Effector memory CD4-positive, alpha-beta T cell (primary cell): Measurements from ENCODE around the gene ADAMTSL4.

ENCODE experiments used
- DNase-seq, 3 donors: peaks; one replicate each; pipeline ENCODE4 v3.0.0-alpha.2; 2020
- H3K27ac ChIP-seq: 2 replicates; pipeline ENCODE4 v1.7.0; 2013; ENCODE audit warnings: mild to moderate bottlenecking, low read length, moderate library complexity; ENCODE audit not compliant: insufficient read depth, poor library complexity, severe bottlenecking
- H3K27me3 ChIP-seq: replicated peaks from 2 replicates; pipeline ENCODE4 v1.7.0; 2013; ENCODE audit warnings: mild to moderate bottlenecking, low read length; ENCODE audit not compliant: insufficient read depth, control insufficient read depth, poor library complexity, severe bottlenecking
- H3K36me3 ChIP-seq: 2 replicates; pipeline ENCODE4 v1.7.0; 2013; ENCODE audit warnings: mild to moderate bottlenecking, low read length, moderate library complexity; ENCODE audit not compliant: control insufficient read depth, insufficient read depth
- H3K4me1 ChIP-seq: 2 replicates; pipeline ENCODE4 v1.7.0; 2013; ENCODE audit warnings: low read length, mild to moderate bottlenecking; ENCODE audit not compliant: control insufficient read depth, insufficient read depth, poor library complexity, severe bottlenecking
- H3K4me3 ChIP-seq: 2 replicates; pipeline ENCODE4 v1.7.0; 2013; ENCODE audit warnings: low read length, low read depth, mild to moderate bottlenecking; ENCODE audit not compliant: insufficient read depth, poor library complexity, severe bottlenecking
- H3K9me3 ChIP-seq: 2 replicates; pipeline ENCODE4 v1.7.0; 2013; ENCODE audit warnings: mild to moderate bottlenecking, low read length, moderate library complexity; ENCODE audit not compliant: control insufficient read depth

Gene ADAMTSL4

DNA sequence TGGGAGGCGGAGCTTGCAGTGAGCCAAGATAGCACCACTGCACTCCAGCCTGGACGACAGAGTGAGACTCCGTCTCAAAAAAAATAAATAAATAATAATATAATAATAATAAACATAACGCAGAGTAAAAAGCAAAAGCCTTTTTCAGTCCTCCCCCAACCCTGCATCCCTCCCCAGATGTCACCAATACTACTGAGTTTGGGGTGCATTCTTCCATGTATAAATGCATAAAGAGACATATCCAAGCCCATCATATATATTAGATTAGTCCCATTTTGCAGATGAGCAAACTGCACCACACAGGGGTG lies 930 bp upstream of the ADAMTSL4 start:
- Histone ChIP-seq H3K9me3 (no peaks in the 10 kb centered on the region), H3K27me3 (peaks cover 10% of the 10 kb centered on the region), H3K4me3 (peak overlapping the region; percentile 51), H3K4me1 (peaks cover 5% of the 10 kb centered on the region), H3K27ac (no peak overlapping the region), H3K36me3 (no peaks in the 10 kb centered on the region)
- DNase-seq = no peak

DNA sequence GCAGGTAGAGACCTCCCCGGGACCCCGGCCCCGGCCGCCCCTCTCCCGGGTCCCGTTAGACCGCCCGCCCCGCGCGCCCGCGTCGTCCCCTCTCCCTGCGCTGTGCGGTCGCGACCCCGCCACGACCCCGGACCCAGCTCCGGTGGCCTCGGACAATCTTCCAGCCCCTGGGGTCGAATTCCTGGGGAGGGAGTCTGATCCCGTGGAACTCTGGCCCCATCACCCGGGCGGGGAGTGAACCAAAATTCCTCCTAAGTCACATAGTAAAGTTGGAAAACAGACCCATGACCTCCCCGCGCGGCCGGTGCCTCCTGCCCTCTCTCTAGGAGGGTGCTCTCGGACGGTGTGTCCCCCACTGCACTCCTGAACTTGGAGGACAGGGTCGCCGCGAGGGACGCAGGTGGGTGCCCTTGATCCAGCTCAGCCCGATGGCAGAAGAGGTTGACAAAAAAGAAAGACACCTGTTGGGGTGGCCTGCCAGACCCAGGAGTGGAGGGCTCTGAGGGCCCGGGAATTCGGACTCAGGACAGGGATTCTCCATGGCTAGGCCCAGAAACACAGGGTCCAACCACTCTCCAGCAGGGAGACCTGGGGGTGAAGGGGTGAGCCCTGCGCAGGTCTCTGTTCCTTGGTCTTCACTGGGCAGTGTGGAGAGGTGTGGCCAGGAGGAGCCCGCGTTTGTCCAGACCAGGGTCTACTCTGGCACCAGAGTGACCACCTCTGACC lies 451 bp downstream of the ADAMTSL4 start:
- peaks cover 10% of the 10 kb centered on the region for H3K27me3 ChIP-seq
- H3K36me3 ChIP-seq = no peaks in the 10 kb centered on the region
- H3K9me3 ChIP-seq = no peaks in the 10 kb centered on the region
- peaks cover 5% of the 10 kb centered on the region for H3K4me1 ChIP-seq
- H3K27ac ChIP-seq = no peak overlapping the region
- DNase-seq = no peak
- H3K4me3 ChIP-seq = peak overlapping the region; percentile 48

- H3K27ac ChIP-seq = no peak overlapping the region
- no peaks in the 10 kb centered on the region for H3K9me3 ChIP-seq
- no peaks in the 10 kb centered on the region for H3K36me3 ChIP-seq
- H3K4me3 ChIP-seq = no peak overlapping the region
- peaks cover 9% of the 10 kb centered on the region for H3K27me3 ChIP-seq
- DNase-seq = no peak
- H3K4me1 ChIP-seq = peaks cover 5% of the 10 kb centered on the region
Observed at GRCh38 chr1:150550222-150551050, 1.2 kb downstream of the ADAMTSL4 start.

GRCh38 chr1:150551051-150551783 lies 2.0 kb downstream of the ADAMTSL4 start:
- DNase-seq = no peak
- peaks cover 5% of the 10 kb centered on the region for H3K4me1 ChIP-seq
- H3K4me3 ChIP-seq = no peak overlapping the region
- H3K27me3 ChIP-seq = peaks cover 4% of the 10 kb centered on the region
- no peaks in the 10 kb centered on the region for H3K9me3 ChIP-seq
- H3K36me3 ChIP-seq = no peaks in the 10 kb centered on the region
- H3K27ac ChIP-seq = no peak overlapping the region

DNA sequence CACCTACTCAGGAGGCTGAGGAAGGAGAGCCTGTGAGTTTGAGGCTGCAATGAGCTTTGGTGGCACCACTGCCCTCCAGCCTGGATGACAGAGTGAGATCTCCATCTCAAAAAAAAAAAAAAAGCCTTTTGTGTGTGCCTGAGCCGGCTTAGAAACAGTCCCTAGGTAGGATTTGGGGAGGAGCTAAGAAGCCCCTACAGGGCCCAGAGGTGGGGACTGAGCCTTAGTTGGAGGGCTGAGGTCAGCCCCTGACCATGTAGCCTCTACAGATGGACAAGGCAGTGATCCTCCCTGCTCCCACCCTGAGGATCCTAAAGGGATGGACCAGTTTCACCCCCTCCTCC lies 2.5 kb downstream of the ADAMTSL4 start:
- no peak overlapping the region for H3K4me3 ChIP-seq
- no peak for DNase-seq
- no peak overlapping the region for H3K27ac ChIP-seq
- H3K9me3 ChIP-seq = no peaks in the 10 kb centered on the region
- no peaks in the 10 kb centered on the region for H3K36me3 ChIP-seq
- peaks cover 4% of the 10 kb centered on the region for H3K27me3 ChIP-seq
- peaks cover 5% of the 10 kb centered on the region for H3K4me1 ChIP-seq

DNA sequence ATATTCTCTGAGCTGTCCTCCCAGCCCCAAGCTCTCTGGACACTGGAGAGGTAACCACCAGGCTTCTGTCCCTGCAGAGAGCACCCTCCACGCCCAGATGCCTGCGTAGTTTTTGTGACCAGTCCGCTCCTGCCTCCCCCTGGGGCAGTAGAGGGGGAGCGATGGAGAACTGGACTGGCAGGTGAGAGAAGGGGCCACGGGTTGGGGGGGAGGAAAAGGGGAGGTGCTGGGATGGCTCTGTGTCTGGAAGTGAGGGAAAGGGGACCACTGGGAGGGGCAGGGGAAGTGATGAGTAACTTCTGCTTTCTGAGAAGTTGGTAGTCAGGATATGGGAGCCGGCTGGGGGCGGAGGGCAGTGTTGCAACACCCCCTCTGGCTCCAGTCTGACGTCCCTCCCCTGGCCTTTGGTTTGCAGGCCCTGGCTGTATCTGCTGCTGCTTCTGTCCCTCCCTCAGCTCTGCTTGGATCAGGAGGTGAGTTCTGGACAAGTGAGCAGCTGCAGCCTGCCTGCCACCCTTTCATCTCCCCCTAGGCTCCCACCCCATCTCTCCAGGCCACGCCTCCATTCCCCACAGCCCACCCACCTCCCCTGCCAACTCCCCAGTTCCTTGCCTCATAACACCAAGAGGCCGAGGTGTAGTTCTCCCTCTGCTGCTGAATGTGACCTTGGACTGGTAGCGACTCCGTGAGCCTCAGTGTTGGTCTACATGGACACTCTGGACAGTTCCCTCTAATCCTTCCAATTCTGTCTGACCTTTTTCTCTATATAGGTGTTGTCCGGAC lies 3.1 kb downstream of the ADAMTSL4 start:
- no peak overlapping the region for H3K4me3 ChIP-seq
- H3K9me3 ChIP-seq = no peaks in the 10 kb centered on the region
- peaks cover 4% of the 10 kb centered on the region for H3K27me3 ChIP-seq
- H3K4me1 ChIP-seq = peaks cover 5% of the 10 kb centered on the region
- H3K36me3 ChIP-seq = no peaks in the 10 kb centered on the region
- no peak for DNase-seq
- no peak overlapping the region for H3K27ac ChIP-seq

- Histone ChIP-seq H3K27ac (no peak overlapping the region), H3K36me3 (no peaks in the 10 kb centered on the region), H3K4me3 (no peak overlapping the region)
Observed at GRCh38 chr1:150552911-150553289, 3.7 kb downstream of the ADAMTSL4 start.

DNA sequence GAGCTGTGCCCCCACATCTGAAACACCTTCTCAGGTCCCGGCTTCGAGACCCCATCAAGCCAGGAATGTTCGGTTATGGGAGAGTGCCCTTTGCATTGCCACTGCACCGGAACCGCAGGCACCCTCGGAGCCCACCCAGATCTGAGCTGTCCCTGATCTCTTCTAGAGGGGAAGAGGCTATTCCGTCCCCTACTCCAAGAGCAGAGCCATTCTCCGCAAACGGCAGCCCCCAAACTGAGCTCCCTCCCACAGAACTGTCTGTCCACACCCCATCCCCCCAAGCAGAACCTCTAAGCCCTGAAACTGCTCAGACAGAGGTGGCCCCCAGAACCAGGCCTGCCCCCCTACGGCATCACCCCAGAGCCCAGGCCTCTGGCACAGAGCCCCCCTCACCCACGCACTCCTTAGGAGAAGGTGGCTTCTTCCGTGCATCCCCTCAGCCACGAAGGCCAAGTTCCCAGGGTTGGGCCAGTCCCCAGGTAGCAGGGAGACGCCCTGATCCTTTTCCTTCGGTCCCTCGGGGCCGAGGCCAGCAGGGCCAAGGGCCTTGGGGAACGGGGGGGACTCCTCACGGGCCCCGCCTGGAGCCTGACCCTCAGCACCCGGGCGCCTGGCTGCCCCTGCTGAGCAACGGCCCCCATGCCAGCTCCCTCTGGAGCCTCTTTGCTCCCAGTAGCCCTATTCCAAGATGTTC lies 4.3 kb downstream of the ADAMTSL4 start:
- Histone ChIP-seq H3K9me3 (no peaks in the 10 kb centered on the region), H3K27ac (no peak overlapping the region), H3K4me3 (no peak overlapping the region), H3K27me3 (peaks cover 4% of the 10 kb centered on the region), H3K36me3 (no peaks in the 10 kb centered on the region), H3K4me1 (peaks cover 4% of the 10 kb centered on the region)
- DNase-seq = no peak

More at GRCh38 chr1:150552911-150553289, 3.7 kb downstream of the ADAMTSL4 start:
- DNase-seq = no peak
- peaks cover 4% of the 10 kb centered on the region for H3K27me3 ChIP-seq
- peaks cover 5% of the 10 kb centered on the region for H3K4me1 ChIP-seq
- no peaks in the 10 kb centered on the region for H3K9me3 ChIP-seq

DNA sequence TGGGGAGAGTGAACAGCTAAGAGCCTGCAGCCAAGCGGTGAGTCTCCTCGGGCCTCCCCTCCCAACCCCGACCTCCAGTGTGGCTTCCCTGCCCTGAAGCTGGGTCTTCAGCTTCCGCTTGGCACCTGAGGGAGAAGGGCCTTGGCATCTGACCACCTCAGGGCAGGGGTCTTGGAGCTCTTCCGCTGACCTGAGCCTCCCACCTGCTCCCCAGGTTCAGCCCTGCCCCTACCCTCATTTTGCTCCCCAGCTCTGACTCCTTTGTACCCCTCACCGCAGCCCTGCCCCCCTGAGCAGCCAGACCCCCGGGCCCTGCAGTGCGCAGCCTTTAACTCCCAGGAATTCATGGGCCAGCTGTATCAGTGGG lies 4.9 kb downstream of the ADAMTSL4 start:
- Histone ChIP-seq H3K4me3 (no peak overlapping the region), H3K27me3 (peaks cover 4% of the 10 kb centered on the region), H3K36me3 (no peaks in the 10 kb centered on the region), H3K9me3 (no peaks in the 10 kb centered on the region), H3K27ac (no peak overlapping the region), H3K4me1 (peaks cover 2% of the 10 kb centered on the region)
- DNase-seq = no peak
